ENCODE results near the gene MAPT. TPM values are rescaled to one million over a fixed set of nuclear protein-coding genes. Genes with fewer than 3 reads are reported as not detected.

Gene MAPT
- polyA plus RNA-seq, 3 donors, result 0.04 TPM; not detected in 2

DNA sequence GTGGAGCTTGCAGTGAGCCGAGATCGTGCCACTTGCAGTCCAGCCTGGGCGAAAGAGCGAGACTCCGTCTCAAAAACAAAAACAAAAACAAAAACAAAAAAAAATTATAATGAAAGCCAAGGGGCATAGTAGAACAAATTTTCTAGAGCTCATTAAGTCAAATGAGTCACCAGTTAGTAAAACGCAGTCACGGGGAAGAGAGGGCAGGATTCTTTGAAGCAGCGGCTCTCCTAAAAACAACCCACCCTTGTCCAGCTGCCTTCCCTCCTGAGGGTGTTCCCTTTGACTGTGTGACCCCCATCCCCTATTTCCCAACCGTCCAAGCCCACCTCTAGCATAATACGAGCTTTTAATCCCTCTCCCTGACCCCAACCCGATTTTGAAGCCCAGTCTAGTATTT lies 60.6 kb downstream of the MAPT start:
- Mint-ChIP-seq H3K36me3 (no peaks in the 10 kb centered on the region), H3K27me3 (ENCODE audit: low read depth in 3 of 3) (peaks cover 12 to 27% (median 21%) of the 10 kb centered on the region in 3 donors), H3K4me3 (no peak overlapping the region), H3K27ac (no peak overlapping the region), H3K4me1 (no peaks in the 10 kb centered on the region), H3K9me3 (peaks cover 0 to 2% (median 0%) of the 10 kb centered on the region in 7 donors)
- 88% methylated on average over 5 of the region's 11 CpGs for WGBS (ENCODE audit: insufficient coverage)
- Histone ChIP-seq H3K27me3 (ENCODE audit: control insufficient read depth in 2 of 2, insufficient read depth in 2 of 2, low read length in 2 of 2) (peaks cover 0 to 9% of the 10 kb centered on the region in 2 donors), H3K4me1 (ENCODE audit: control insufficient read depth in 1 of 2, insufficient read depth in 2 of 2, low read length in 2 of 2) (no peaks in the 10 kb centered on the region), H2AFZ (ENCODE audit: insufficient read depth, low read depth, low read length, poor library complexity, severe bottlenecking) (no peak overlapping the region), H3K9me3 (replicated peaks in 1 of 2; ENCODE audit: control insufficient read depth in 1 of 2, insufficient read depth in 1 of 2, low read length in 2 of 2) (no peaks in the 10 kb centered on the region), H3K36me3 (replicated peaks in 1 of 2; ENCODE audit: control insufficient read depth in 1 of 2, insufficient read depth in 2 of 2, low read length in 2 of 2) (no peaks in the 10 kb centered on the region), H4K20me1 (ENCODE audit: insufficient read depth, low read length) (no peaks in the 10 kb centered on the region), H3K4me3 (replicated peaks in 1 of 3; ENCODE audit: low read depth in 2 of 3, low read length in 3 of 3) (no peak overlapping the region), H3K79me2 (ENCODE audit: insufficient read depth, low read length) (no peaks in the 10 kb centered on the region), H3K4me2 (replicated peaks; ENCODE audit: extremely low read depth, low read length, poor library complexity, severe bottlenecking) (no peak overlapping the region), H3K27ac (ENCODE audit: low read depth in 1 of 2, low read length in 2 of 2) (no peak overlapping the region), H3K9ac (ENCODE audit: insufficient read depth, low read length, poor library complexity, severe bottlenecking) (no peak overlapping the region)
- intact Hi-C loops (cut with micrococcal nuclease), result no loop called here
- TF ChIP-seq, protein P1, sequence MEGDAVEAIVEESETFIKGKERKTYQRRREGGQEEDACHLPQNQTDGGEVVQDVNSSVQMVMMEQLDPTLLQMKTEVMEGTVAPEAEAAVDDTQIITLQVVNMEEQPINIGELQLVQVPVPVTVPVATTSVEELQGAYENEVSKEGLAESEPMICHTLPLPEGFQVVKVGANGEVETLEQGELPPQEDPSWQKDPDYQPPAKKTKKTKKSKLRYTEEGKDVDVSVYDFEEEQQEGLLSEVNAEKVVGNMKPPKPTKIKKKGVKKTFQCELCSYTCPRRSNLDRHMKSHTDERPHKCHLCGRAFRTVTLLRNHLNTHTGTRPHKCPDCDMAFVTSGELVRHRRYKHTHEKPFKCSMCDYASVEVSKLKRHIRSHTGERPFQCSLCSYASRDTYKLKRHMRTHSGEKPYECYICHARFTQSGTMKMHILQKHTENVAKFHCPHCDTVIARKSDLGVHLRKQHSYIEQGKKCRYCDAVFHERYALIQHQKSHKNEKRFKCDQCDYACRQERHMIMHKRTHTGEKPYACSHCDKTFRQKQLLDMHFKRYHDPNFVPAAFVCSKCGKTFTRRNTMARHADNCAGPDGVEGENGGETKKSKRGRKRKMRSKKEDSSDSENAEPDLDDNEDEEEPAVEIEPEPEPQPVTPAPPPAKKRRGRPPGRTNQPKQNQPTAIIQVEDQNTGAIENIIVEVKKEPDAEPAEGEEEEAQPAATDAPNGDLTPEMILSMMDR (IDR thresholded peaks at IDR 0.05), result no peak
- no peak for DNase-seq

GRCh38 chr17:45955326-45955725 lies 61.0 kb downstream of the MAPT start:
- DNase-seq, result no peak
- no peak overlapping the region for H3K4me3 ChIP-seq (replicated peaks in 1 of 3; ENCODE audit: low read depth in 2 of 3, low read length in 3 of 3)
- no peak overlapping the region for H3K4me2 ChIP-seq (replicated peaks; ENCODE audit: extremely low read depth, low read length, poor library complexity, severe bottlenecking)
- H3K9me3 Mint-ChIP-seq, result peaks cover 0 to 2% (median 0%) of the 10 kb centered on the region in 7 donors
- no peaks in the 10 kb centered on the region for H3K4me1 Mint-ChIP-seq
- H3K4me3 Mint-ChIP-seq, result no peak overlapping the region
- WGBS (ENCODE audit: insufficient coverage), result 69% methylated on average over 5 of the region's 10 CpGs
- peaks cover 12 to 23% (median 17%) of the 10 kb centered on the region in 3 donors for H3K27me3 Mint-ChIP-seq (ENCODE audit: low read depth in 3 of 3)
- H3K27ac Mint-ChIP-seq, result no peak overlapping the region
- no peaks in the 10 kb centered on the region for H3K4me1 ChIP-seq (ENCODE audit: control insufficient read depth in 1 of 2, insufficient read depth in 2 of 2, low read length in 2 of 2)
- H3K9ac ChIP-seq (ENCODE audit: insufficient read depth, low read length, poor library complexity, severe bottlenecking), result no peak overlapping the region
- no peaks in the 10 kb centered on the region for H3K36me3 ChIP-seq (replicated peaks in 1 of 2; ENCODE audit: control insufficient read depth in 1 of 2, insufficient read depth in 2 of 2, low read length in 2 of 2)
- no peaks in the 10 kb centered on the region for H3K79me2 ChIP-seq (ENCODE audit: insufficient read depth, low read length)
- H3K27me3 ChIP-seq (ENCODE audit: control insufficient read depth in 2 of 2, insufficient read depth in 2 of 2, low read length in 2 of 2), result peaks cover 0 to 5% of the 10 kb centered on the region in 2 donors
- intact Hi-C loops (cut with micrococcal nuclease), result no loop called here
- TF ChIP-seq, protein P1 (IDR thresholded peaks at IDR 0.05), result no peak
- no peak overlapping the region for H2AFZ ChIP-seq (ENCODE audit: insufficient read depth, low read depth, low read length, poor library complexity, severe bottlenecking)
- no peaks in the 10 kb centered on the region for H4K20me1 ChIP-seq (ENCODE audit: insufficient read depth, low read length)
- H3K27ac ChIP-seq (ENCODE audit: low read depth in 1 of 2, low read length in 2 of 2), result no peak overlapping the region
- H3K9me3 ChIP-seq (replicated peaks in 1 of 2; ENCODE audit: control insufficient read depth in 1 of 2, insufficient read depth in 1 of 2, low read length in 2 of 2), result no peaks in the 10 kb centered on the region
- H3K36me3 Mint-ChIP-seq, result no peaks in the 10 kb centered on the region
